ENCODE results near the gene FIGNL1. TPM values are rescaled to one million over a fixed set of nuclear protein-coding genes. Genes with fewer than 3 reads are reported as not detected.

FIGNL1 gene
- total and polyA plus RNA-seq, 10 of the 15 experiments (the other 5 are each of a cell fraction or from before 2014, with no cell fraction given) = 11.5 to 37.4 (median 29.0) TPM

GRCh38 chr7:50416527-50417182 is 33.5 kb downstream of the FIGNL1 start (continued):
- TF ChIP-seq RBBP5 (conservative IDR thresholded peaks at IDR 0.05) = no peak
- TF ChIP-seq SREBF2 (IDR thresholded peaks at IDR 0.05; ENCODE audit: low read length) = no peak
- TF ChIP-seq USF1 (IDR thresholded peaks at IDR 0.05; ENCODE audit: borderline replicate concordance, extremely low read length, insufficient read depth, low read depth, low read length) = no peak
- no peak for TF ChIP-seq TCF7 (IDR thresholded peaks at IDR 0.05; ENCODE audit: borderline replicate concordance)
- 0 out of 2 replicates have a peak, but pooled peaks have one; percentile 32 for TF ChIP-seq ZNF24 (IDR thresholded peaks at IDR 0.05)
- peak; percentile 87 for TF ChIP-seq DPF2 (IDR thresholded peaks at IDR 0.05)
- TF ChIP-seq ZBTB40 (IDR thresholded peaks at IDR 0.05; ENCODE audit: borderline replicate concordance) = no peak
- no peak for TF ChIP-seq SIN3A (IDR thresholded peaks at IDR 0.05; ENCODE audit: low read depth, low read length)
